BE2C (cell line): Measurements from ENCODE around the gene FAM13A.

Source experiments
- DNase-seq: peaks from one replicate; pipeline ENCODE4 v3.0.0-alpha.2; 2020
- H3K27me3 ChIP-seq: fragments of 250-450 bp; sonication (Bioruptor Pico); 2 replicates; pipeline ENCODE4 v1.5.1; 2020; ENCODE audit warnings: mild to moderate bottlenecking
- H3K36me3 ChIP-seq: fragments of 250-450 bp; sonication (Bioruptor Pico); 2 replicates; pipeline ENCODE4 v1.5.1; 2020; ENCODE audit warnings: mild to moderate bottlenecking
- H3K4me1 ChIP-seq: fragments of 250-450 bp; sonication (Bioruptor Pico); 2 replicates; pipeline ENCODE4 v1.5.1; 2020
- H3K4me3 ChIP-seq: 2 replicates; pipeline ENCODE4 v1.5.1; 2011; ENCODE audit warnings: low read depth, low read length
- H3K9me3 ChIP-seq: fragments of 250-450 bp; sonication (Bioruptor Pico); 2 replicates; pipeline ENCODE4 v1.5.1; 2020
- TF ChIP-seq, protein P1 (sequence below): IDR thresholded peaks from 2 replicates; pipeline ENCODE4 v1.5.1; 2012; ENCODE audit warnings: mild to moderate bottlenecking, low read depth, low read length

The FAM13A gene

DNA sequence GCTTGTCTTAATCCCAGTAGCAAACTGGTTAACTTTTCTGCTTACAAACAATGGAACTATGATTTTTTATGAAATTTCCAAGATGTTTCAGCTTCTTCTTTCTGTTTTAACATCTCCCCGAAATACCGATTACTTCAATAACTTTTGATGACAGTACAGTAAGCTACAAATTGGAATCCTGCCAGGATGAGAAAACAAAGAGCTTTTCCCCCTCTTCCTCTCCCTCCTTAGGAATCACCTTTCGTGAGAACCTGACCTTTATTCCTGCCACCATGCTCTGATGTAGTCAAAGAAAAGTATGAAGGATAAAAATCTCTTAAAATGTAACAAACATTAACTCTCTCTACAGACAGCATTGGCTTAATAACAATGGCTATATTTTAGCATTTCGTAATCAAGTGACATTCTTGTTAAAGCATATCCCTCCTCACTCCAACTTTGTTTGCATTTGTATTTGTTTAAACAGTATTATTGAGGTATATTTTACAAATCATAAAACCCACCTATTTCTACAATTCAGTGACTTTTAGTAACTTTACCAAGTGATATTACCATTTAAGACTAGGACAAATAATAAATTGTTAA lies 210.7 kb downstream of the FAM13A start:
- DNase-seq = no peak
- no peak overlapping the region for H3K4me3 ChIP-seq
- H3K9me3 ChIP-seq = no peaks in the 10 kb centered on the region
- no peaks in the 10 kb centered on the region for H3K27me3 ChIP-seq
- peaks cover 3% of the 10 kb centered on the region for H3K4me1 ChIP-seq
- TF ChIP-seq, protein P1, sequence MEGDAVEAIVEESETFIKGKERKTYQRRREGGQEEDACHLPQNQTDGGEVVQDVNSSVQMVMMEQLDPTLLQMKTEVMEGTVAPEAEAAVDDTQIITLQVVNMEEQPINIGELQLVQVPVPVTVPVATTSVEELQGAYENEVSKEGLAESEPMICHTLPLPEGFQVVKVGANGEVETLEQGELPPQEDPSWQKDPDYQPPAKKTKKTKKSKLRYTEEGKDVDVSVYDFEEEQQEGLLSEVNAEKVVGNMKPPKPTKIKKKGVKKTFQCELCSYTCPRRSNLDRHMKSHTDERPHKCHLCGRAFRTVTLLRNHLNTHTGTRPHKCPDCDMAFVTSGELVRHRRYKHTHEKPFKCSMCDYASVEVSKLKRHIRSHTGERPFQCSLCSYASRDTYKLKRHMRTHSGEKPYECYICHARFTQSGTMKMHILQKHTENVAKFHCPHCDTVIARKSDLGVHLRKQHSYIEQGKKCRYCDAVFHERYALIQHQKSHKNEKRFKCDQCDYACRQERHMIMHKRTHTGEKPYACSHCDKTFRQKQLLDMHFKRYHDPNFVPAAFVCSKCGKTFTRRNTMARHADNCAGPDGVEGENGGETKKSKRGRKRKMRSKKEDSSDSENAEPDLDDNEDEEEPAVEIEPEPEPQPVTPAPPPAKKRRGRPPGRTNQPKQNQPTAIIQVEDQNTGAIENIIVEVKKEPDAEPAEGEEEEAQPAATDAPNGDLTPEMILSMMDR = no peak
- no peaks in the 10 kb centered on the region for H3K36me3 ChIP-seq

DNA sequence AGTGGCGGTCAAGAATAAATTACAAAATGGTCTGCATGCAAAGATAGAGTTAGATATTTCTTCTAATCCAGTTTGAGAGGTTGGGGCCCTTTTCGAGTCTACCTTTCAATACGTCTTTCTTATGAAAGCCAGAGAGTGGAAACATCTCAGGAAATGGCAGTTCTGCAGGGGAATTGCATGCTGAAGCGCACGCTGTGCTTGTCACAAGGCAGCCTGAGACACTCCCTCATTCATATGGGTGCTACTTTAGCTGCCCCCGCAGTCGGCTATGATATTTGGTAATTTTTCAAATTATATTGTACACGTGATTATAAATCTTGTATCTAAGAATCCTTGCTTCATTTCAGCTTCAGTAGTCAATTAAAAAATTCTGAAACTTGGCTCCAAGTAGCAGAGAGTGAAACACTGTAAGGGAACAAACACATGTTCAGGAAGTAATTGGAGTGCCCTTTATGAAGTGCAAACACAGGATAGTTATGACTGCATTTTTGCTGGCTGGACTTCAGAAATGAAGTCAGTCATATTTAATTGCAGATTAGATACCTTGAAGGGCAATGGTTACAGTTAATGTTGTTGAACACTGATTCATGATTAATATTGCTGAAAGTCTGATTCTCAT lies 213.8 kb downstream of the FAM13A start:
- Histone ChIP-seq H3K9me3 (no peaks in the 10 kb centered on the region), H3K27me3 (no peaks in the 10 kb centered on the region), H3K4me1 (peaks cover 3% of the 10 kb centered on the region), H3K36me3 (no peaks in the 10 kb centered on the region), H3K4me3 (no peak overlapping the region)
- DNase-seq = no peak
- TF ChIP-seq, protein P1 = no peak

DNA sequence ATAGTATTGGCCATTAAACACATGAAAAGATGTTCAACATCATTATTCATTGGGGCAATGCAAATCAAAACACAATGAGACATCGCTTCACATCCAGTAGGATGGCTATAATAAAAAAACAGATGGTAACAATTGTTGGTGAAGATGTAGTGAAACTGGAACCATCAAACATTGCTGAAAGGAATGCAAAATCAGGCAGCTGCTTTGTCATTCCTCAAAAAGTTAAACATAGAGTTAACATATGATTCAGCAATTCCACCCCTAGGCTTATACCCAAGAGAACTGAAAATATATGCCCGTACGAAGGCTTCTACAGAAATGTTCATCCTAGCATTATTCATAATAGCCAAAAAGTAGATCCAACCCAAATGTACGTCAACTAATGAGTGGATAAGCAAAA lies 215.3 kb downstream of the FAM13A start:
- H3K36me3 ChIP-seq = no peaks in the 10 kb centered on the region
- peaks cover 3% of the 10 kb centered on the region; the same call in 1 of the 2 replicates for H3K4me1 ChIP-seq
- no peak for DNase-seq
- TF ChIP-seq, protein P1 = no peak
- H3K9me3 ChIP-seq = no peaks in the 10 kb centered on the region
- H3K27me3 ChIP-seq = no peaks in the 10 kb centered on the region
- H3K4me3 ChIP-seq = no peak overlapping the region

DNA sequence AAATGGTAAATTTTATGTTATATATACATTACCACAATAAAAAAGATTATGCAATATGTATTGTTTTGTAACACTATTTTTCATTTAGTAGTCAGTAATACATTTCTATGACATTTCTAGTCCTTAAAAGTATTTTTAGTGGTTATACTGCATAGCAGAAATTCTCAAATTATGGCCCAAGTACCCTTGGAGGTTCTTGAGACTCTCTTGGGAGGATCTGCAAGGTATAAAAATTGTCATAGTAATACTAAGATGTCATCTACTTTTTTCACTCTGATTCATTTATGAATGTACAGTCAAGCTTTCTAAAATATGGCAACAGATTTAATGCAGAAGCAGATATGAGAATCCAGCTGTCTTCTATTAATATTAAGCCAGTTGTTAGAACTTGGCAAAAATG lies 220.8 kb downstream of the FAM13A start:
- H3K4me3 ChIP-seq = no peak overlapping the region
- H3K27me3 ChIP-seq = no peaks in the 10 kb centered on the region
- H3K4me1 ChIP-seq = no peaks in the 10 kb centered on the region
- no peak for DNase-seq
- no peaks in the 10 kb centered on the region for H3K36me3 ChIP-seq
- no peaks in the 10 kb centered on the region for H3K9me3 ChIP-seq
- TF ChIP-seq, protein P1 = no peak

DNA sequence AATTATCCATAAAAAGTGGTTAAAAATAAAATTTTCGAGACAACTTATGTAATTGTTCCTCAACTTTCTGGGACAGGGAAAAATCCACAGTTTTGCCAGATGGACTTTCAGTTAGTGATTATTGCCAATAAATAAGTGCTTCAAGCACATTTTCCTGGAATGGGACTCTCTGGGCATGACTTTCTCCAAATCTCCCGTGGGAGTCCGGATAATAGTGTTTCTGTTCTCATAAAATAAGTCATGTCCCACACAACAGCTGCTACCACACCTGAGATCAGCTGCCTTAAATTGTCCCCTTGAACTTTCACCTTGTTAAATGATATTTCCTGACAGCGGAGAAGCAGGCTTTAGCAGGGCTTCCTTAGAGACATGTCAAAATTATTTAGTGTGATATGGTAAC lies 226.0 kb downstream of the FAM13A start:
- Histone ChIP-seq H3K36me3 (no peaks in the 10 kb centered on the region), H3K4me1 (peaks cover 6% of the 10 kb centered on the region), H3K27me3 (no peaks in the 10 kb centered on the region), H3K9me3 (no peaks in the 10 kb centered on the region), H3K4me3 (no peak overlapping the region)
- TF ChIP-seq, protein P1 = no peak
- no peak for DNase-seq

DNA sequence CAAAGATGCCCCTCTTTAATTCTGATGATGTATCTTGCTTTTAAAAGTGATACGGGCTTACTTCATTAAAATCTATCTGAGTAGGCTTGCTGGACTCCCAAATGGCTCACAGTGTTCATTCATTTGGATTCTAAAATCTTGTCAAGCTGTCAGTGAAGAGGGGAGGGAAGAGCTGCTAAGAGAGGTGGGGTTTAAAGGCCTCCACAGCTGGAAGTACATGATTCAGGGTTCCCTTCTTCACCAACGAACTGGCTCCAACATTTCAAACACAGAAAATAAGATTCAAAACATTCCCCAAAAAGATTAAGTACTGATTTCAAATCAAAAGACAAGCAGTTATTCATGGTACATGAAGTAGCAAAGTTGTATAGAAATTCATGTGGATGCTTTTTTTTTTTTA lies 226.4 kb downstream of the FAM13A start:
- Histone ChIP-seq H3K27me3 (no peaks in the 10 kb centered on the region), H3K4me3 (no peak overlapping the region)
- TF ChIP-seq, protein P1 = no peak

More for the DNA sequence above, 226.4 kb downstream of the FAM13A start:
- Histone ChIP-seq H3K4me1 (peaks cover 6% of the 10 kb centered on the region), H3K36me3 (no peaks in the 10 kb centered on the region), H3K9me3 (no peaks in the 10 kb centered on the region)
- DNase-seq = no peak
